Osteocyte (in vitro differentiated cells): ENCODE results near the gene RARB. TPM values are rescaled to one million over a fixed set of nuclear protein-coding genes. Genes with fewer than 3 reads are reported as not detected.

ENCODE experiments used
- DNase-seq: peaks from one replicate; pipeline ENCODE4 v3.0.0; 2021; ENCODE audit warnings: mixed read lengths; ENCODE audit not compliant: unreplicated experiment; ENCODE audit errors: extremely low spot score
- H3K27ac Mint-ChIP-seq: one replicate; pipeline ENCODE4 v1.8.0; 2021; ENCODE audit warnings: mild to moderate bottlenecking, mixed read lengths; ENCODE audit not compliant: unreplicated experiment
- H3K27me3 Mint-ChIP-seq: one replicate; pipeline ENCODE4 v1.8.0; 2021; ENCODE audit warnings: mixed read lengths; ENCODE audit not compliant: unreplicated experiment
- H3K36me3 Mint-ChIP-seq: one replicate; pipeline ENCODE4 v1.8.0; 2021; ENCODE audit warnings: mixed read lengths; ENCODE audit not compliant: unreplicated experiment
- H3K4me1 Mint-ChIP-seq: one replicate; pipeline ENCODE4 v1.8.0; 2021; ENCODE audit warnings: mixed read lengths; ENCODE audit not compliant: unreplicated experiment
- H3K4me3 Mint-ChIP-seq: one replicate; pipeline ENCODE4 v1.8.0; 2021; ENCODE audit warnings: mild to moderate bottlenecking, moderate library complexity, mixed read lengths; ENCODE audit not compliant: unreplicated experiment
- H3K9me3 Mint-ChIP-seq: one replicate; pipeline ENCODE4 v1.8.0; 2021; ENCODE audit warnings: mixed read lengths; ENCODE audit not compliant: unreplicated experiment
- CTCF ChIP-seq: fragments of 200-600 bp; sonication (generic); IDR thresholded peaks from 2 replicates; pipeline ENCODE4 v1.5.0; 2021; ENCODE audit warnings: antibody characterized with exemption, mild to moderate bottlenecking, moderate library complexity
- total RNA-seq: library from RNA; stranded (reverse); gene quantifications from 2 replicates; pipeline ENCODE4 v1.2.1, GENCODE V29; 2021

RARB gene
- total RNA-seq, 1 donor from 2014 or later, result 4.8 TPM

GRCh38 chr3:25456723-25457670 is 28.9 kb downstream of the RARB start:
- no peak overlapping the region for H3K4me3 Mint-ChIP-seq
- H3K27ac Mint-ChIP-seq, result peak overlapping the region; percentile 67
- peaks cover 64% of the 10 kb centered on the region for H3K4me1 Mint-ChIP-seq
- H3K9me3 Mint-ChIP-seq, result no peaks in the 10 kb centered on the region
- H3K36me3 Mint-ChIP-seq, result peaks cover 3% of the 10 kb centered on the region
- H3K27me3 Mint-ChIP-seq, result no peaks in the 10 kb centered on the region
- DNase-seq, result no peak
- TF ChIP-seq CTCF, result no peak

GRCh38 chr3:25457671-25458419 is 29.8 kb downstream of the RARB start:
- no peak for DNase-seq
- peaks cover 4% of the 10 kb centered on the region for H3K36me3 Mint-ChIP-seq
- H3K4me3 Mint-ChIP-seq, result no peak overlapping the region
- TF ChIP-seq CTCF, result no peak
- peaks cover 64% of the 10 kb centered on the region for H3K4me1 Mint-ChIP-seq
- no peaks in the 10 kb centered on the region for H3K27me3 Mint-ChIP-seq
- H3K9me3 Mint-ChIP-seq, result no peaks in the 10 kb centered on the region
- peak overlapping the region; percentile 67 for H3K27ac Mint-ChIP-seq

GRCh38 chr3:25458420-25458814 is 30.4 kb downstream of the RARB start:
- peak overlapping the region; percentile 35 for H3K27ac Mint-ChIP-seq

GRCh38 chr3:25460751-25461150 is 32.7 kb downstream of the RARB start:
- H3K27me3 Mint-ChIP-seq, result no peaks in the 10 kb centered on the region

More at GRCh38 chr3:25458420-25458814, 30.4 kb downstream of the RARB start:
- no peak for TF ChIP-seq CTCF
- H3K27me3 Mint-ChIP-seq, result no peaks in the 10 kb centered on the region
- H3K36me3 Mint-ChIP-seq, result peaks cover 4% of the 10 kb centered on the region
- H3K4me3 Mint-ChIP-seq, result no peak overlapping the region
- H3K9me3 Mint-ChIP-seq, result no peaks in the 10 kb centered on the region
- H3K4me1 Mint-ChIP-seq, result peaks cover 62% of the 10 kb centered on the region
- no peak for DNase-seq

More at GRCh38 chr3:25460751-25461150, 32.7 kb downstream of the RARB start:
- no peak overlapping the region for H3K27ac Mint-ChIP-seq
- H3K4me3 Mint-ChIP-seq, result no peak overlapping the region
- no peak for TF ChIP-seq CTCF
- peaks cover 51% of the 10 kb centered on the region for H3K4me1 Mint-ChIP-seq
- no peak for DNase-seq
- no peaks in the 10 kb centered on the region for H3K9me3 Mint-ChIP-seq
- peaks cover 4% of the 10 kb centered on the region for H3K36me3 Mint-ChIP-seq
